Measurements from ENCODE around the gene ZBTB12.

ZBTB12 gene

DNA sequence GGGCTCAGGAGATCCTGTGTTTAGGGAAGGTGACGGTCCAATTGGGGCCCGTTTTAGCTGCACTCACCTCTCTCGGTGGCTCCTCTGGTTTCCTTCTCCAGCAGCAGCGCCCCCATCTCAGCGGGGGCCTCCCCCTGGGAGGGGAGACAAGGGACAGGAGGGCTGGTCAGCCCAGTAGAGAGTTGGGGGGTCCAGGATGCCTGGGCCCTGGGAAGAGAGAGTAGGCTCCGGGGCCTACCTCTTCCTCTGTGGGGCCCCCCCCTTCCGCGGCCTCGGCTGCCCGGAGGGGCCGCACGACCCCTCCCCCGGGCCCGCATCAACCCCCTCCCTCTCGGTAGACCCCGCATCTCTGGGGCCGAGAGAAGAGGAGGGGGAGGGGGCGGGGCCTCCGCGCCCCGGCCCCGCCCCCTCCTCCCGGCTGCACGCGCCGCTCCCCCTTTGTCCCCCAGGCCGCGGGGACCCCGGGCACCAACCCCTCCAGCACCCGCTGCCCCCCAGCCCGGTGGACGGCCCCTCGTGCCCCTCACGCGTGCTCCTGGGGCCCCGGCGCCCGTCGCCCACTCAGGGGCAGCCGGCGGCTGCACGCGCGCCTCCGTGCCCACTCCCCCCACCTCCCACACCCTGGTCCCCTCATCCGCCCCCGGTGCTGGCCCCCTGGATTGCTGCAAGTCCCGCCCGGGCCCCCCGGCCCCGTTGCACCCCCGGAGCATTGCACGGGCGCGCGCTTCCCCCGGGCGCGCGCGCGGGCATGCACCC is 4.9 kb downstream of the ZBTB12 start:
- no peak for DNase-seq (ENCODE audit: low spot score)

DNA sequence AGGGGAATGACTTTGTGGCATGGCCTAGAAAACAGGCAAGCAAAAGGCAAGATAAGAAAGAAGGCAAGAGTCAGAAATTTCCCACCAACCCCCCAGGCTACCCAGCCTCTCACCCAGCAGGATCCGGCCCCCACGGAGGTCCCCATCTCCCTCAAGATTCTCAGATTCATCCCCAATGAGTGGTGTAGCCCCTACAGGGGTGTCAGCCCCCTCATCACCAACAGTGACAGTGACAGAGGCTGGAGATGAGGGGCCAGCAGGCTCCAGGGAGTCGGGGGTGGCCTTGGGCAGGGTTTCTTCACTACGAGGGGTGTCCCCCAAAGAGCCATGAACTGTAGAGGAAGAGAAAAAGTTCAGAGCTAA is 5.4 kb downstream of the ZBTB12 start:
- DNase-seq (ENCODE audit: low spot score): no peak

DNA sequence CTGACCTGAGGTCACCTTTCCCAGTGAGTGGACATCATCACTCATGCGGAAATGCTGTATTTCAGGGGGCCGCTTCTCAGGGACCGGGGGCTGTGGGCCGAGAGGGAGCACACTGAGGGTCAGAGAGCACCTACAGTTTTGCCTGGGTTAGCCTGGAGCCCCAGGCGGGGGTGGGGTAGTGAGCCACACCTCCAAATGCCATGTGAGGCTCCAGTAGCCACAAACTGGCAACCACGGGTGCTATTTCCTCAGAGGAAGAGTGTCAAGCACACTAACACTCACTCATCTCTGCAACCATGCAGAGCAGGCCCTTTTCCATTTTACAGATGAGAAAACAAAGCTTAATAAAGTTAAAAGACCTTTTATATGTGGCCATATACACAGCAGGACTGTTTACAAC is 9.1 kb downstream of the ZBTB12 start:
- no peak for DNase-seq (ENCODE audit: low spot score)

DNA sequence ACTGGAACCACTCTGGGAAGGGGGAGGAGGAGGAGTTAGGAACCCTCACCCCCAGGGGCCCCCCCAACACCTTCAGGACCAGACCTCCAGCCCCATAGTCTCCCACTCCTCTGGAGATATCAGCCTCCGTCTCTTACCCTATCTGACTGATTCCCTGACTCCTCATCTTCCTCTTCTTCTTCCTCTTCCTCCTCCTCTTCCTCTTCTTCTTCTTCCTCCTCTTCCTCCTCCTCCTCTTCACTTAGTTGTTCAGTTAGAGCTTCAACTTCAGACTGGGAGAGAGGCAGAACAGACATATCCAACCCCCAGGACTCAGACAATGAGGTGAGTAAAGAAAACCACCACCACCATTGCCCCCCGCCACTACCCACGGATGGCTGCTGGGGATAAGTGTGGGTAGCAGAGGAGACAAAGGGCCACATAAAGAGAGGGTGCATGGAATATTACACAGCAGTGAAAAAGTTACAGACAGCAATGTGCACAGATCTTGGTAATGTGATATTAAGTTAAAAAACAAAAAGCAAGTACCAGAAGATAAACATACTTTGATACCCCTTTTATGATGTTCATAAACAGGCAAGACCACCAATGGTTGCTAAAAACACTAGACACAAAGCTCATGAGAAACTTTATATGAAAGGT is 12.4 kb downstream of the ZBTB12 start:
- DNase-seq (ENCODE audit: low spot score): no peak

DNA sequence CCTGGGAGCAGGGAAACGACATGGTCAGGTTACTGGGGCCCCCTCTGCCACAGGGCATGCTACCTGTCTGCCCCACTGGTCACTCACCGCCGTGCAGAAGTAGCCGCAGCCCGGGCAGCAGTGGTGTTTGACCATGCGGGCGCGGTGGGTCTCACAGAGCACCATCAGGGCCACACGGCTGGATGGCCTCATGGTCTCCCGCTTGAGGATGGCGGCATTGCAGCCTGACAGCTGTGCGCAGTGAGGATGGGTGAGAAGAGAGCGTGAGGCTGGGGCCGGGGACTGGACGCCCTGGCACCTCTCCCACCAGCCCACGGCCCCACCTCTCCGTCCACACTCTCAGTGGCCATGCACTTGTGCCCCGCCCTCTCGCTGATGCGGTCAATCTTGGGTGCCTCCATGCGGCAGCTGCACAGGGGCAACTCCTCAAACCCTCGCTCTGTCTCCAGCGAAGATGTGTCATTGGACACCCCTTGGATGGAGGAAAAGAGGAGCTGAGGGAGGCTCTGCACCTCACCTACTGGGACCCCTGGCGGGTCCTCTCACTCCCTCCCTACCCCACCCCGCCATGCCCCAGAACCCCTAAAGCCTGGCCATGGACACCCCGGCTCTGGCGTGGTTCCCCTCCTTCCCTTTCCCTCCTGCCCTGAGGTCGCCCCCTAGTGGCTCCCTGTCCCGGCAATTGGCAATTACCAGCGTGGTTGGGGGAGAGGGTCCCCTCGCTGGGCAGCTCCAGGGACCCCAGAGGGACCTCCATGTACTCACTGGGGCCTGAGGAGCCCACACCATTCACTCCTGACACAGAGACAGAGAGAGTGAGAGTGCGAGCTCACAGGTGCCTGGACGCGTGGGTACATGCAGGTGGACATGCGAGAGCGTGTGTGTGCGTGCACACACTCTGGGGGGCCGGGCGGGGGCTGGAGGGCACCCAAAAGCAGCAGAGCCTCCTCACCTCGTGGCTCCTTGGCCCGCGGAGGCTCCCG is 13.3 kb downstream of the ZBTB12 start:
- peak; percentile 80 for DNase-seq (ENCODE audit: low spot score)

DNA sequence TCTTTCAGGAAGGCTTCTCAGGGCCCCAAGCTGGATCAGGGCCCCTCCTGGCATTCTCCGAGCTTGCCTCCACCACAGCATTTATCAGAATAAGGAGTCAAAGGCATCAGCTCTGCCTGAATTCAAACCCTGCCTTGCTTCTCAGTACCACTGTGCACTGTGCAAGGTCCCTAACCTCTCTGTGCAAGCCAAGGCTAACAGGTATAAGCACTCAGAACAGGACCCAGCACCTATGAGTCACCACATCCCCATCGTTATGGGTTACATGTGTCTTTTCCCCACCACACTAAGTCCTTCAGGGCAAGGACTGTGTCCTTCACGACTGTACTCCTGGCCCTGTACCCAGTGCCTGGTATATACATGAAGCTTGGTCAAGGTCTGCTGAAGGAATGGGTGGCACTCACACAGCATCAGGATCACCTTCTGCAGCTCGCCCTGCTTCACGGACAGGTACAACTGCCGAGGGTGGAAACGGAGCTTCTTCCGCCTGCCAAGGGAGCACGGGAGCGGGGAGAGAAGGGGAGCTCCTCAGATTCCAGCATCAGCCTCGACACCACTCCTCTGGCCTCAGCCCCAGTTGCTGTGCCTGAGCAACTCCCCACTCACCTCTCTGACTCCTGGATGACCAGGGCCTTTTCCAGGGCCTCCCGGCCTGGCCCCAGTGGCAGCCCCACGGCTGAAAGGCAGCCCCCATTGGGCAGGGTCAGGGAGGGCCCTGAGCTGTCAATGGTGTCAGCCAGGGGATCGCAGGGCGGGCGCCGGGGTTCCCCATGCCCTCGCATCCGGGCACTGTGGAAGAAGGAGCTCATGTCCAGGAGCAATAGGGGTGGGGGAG is 14.5 kb downstream of the ZBTB12 start:
- DNase-seq (ENCODE audit: low spot score): peak; percentile 18

DNA sequence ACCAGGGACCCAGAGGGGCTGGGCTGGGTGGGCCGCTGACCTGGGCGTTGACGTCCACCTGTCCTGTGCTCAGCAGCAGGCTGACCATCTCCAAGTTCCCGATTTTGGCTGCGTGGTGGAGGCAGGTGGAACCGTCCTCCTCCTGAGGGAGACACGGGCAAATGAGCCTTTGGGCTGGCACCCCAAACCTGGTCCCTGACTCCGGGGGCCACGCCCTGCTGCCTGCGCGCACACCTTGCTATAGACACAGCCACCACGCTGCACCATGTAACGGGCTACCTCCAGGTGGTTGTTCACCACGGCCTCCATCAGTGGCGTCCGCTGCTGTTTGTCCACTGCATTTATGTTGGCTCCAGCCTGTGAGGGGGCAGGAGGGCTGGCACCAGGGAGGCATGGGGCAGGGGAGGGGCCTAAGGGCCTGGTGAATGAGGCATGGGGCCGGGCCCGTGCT is 15.3 kb downstream of the ZBTB12 start:
- peak; percentile 18 for DNase-seq (ENCODE audit: low spot score)

DNA sequence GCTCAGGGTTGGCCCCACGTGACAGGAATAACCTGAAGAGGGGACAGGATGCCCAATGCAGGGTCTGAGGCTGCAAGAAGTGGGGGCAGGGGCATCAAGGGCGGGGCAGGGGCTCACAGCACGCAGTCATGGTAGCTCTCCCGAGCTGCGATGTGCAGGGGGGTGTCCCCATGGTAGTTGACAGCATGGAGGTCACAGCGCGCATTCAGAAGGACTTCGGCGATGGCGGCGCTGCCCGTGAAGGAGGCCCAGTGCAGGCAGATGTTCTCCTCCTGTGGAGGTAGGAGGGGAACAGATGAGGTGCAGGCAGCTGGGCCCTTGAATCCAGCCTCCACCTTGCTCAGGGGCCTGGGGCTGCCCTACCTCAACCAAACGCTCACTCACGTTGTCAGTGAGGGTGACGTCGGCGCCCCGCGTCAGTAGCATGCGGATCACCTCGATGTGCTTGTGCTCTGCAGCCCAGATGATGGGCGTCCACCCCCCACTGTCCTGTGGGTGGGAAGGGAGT is 17.3 kb downstream of the ZBTB12 start:
- DNase-seq (ENCODE audit: low spot score): no peak

DNA sequence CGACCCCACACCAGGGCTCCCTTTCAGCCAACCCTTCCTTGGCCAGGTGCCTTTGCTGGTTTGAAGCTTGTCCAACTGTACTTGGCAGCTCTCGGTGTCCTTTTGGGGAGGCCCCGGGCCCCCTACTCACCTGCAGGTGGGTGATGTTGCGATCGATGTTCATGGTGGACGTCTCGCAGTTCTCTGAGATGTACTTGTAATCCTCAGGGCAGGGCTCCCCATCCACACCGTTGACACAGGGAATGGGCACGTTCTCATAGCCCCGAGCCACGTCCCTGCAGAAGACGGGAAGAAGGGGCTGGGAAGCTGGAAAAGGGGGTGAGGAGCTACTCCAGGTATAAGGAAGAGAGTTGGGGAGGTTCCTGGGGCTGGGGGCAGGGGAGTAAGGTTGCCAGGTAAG is 18.2 kb downstream of the ZBTB12 start:
- DNase-seq (ENCODE audit: low spot score): no peak

DNA sequence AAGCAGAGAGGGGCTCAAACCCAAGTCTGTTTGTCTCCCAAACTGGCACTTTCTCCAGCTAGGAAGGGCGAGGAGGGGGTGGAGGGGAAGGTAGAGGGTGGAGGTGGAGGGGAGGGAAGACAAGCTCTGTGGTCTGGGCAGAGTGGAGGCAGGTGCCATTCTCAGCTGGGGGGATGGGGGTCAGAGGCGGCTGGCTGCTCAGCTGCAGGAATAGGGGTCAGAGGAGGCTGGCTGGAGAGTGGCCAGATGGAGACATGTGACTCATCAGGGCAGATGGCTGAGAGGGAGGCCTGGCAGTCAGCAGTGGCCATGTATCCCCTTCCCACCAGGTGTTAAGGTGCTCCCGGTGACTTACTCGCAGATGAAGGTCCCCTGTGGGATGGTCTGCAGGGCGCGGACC is 19.5 kb downstream of the ZBTB12 start:
- no peak for DNase-seq (ENCODE audit: low spot score)

DNA sequence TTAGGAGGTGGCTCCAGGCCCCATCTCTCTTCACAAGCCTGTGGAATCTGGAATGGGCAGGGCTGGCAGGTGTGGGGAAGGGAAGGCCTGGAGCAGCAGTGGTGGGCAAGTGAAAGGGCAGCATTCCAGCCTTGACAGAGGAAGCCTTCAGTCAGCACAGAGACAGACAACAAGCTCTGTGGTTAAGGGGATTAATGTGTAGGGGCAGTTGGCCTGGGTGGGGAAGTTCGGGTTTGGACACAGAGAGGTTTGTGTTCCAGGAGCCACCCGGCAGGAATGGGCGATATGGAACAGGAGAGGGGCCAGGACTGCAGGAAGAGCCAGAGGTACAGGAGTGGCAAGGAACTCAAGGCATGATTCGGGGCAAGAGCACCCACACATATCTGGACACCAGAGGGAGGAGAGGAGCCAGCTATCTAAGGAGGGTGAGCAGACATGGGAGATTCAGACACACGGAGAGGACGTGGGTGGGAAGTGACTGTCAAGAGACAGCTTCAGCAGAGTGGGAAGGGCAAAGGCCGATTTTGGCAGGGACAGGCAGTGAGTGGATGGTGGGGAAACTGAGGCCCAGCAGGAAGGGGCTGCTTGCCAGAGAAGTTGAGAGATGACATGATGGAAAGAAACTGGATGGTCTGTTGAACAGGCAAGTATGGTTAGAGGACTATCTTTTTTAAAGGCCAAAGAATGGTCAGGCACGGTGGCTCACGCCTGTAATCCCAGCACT is 20.6 kb downstream of the ZBTB12 start:
- DNase-seq (ENCODE audit: low spot score): no peak

DNA sequence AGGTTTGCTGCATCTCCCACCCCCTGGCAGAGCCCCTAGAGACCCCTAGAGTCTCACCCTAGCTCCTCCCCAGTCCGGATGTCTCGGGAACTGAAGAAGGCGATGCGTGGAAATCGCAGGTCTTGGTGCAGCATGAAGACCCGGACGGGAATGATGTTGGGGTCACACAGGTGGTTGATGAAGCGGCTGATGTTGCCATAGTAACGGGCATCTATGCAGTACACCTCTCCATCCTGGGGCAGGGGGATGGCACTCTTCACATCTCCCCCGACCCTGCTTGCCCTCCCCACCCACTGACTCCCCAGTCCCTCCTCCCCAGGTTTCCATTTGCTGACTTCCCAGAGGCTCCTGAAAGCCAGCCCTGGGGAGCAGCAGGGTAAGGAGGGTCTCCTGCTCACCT is 21.3 kb downstream of the ZBTB12 start:
- no peak for DNase-seq (ENCODE audit: low spot score)

DNA sequence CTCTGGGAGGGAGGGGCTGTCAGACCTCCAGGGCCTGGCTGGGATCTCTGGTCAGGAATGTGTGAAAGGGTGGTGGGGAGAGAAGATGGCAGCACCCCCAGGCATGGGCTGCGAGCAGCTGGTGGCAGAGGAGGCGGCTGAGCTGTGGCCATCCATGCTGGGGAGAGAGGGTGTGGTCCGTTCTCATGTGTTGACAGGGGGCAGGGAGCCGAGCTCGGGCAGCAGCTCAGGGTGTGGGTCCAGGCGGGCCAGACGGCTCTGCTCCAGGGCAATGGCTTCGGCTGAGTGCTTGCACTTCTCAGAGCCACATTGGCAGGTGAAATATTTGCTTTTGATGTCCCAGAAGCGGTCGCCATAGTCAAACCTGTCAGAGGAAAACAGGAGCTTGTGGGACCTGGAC is 22.0 kb downstream of the ZBTB12 start:
- DNase-seq (ENCODE audit: low spot score): peak; percentile 15

DNA sequence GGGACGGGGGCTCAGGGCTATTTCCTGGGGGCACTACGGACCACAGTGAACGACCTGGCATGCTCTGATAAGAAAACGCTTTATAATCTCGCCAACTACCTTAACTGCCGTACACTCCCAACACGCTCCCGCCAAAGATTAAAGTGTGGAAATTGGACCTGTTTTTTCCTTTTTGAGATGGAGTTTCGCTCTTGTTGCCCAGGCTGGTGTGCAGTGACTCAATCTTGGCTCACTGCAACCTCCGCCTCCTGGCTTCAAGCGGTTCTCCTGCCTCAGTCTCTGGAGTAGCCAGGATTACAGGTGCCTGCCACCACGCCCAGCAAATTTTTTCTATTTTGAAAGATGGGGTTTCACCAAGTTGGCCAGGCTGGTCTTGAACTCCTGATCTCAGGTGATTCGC is 22.7 kb downstream of the ZBTB12 start:
- DNase-seq (ENCODE audit: low spot score): no peak

DNA sequence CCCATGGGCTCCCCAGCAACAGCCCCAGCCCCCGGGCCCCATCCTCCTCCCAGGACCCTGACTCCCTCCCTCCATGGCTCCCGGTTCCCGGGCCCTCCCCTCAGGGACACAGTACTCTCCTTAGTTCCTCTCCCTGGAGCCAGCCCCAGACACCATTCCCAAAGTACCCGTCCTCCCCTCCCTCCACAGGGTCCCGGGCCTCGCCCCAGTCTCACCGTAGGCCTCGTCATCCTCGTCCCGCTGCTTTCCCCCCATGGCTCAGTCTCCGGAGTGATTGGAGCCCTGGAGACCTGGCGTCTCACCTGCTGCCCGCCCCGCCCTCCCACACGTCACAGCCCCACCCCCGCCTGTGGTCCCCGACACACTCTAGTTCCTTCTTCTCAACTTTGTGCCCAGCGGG is 23.2 kb downstream of the ZBTB12 start, which contains the start of gene SLC44A4:
TSS of gene SLC44A4 (minus strand) at position 272 of the 400 bp plus-strand sequence. CDS start at position 255, 17 bp downstream.
- DNase-seq (ENCODE audit: low spot score): no peak

DNA sequence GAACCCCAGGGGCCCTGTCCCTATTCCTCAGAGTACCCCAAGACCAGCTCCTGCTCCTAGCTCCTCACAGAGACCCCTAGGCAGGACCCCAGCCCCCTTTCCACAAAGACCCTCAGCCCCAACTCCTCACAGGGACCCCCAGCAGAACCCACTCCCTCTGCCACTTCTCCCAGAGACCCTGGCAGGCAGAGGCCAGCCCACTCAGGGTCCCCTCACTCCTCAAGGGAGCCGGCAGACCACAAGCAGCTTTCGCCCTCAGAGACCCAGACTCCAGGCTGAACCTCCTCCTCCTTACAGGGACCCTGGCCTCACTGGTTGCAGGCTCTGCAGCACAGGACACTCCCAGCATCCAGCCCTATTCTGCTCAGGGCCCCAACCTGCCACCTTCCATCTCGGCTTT is 23.7 kb downstream of the ZBTB12 start:
- DNase-seq (ENCODE audit: low spot score): peak; percentile 24

DNA sequence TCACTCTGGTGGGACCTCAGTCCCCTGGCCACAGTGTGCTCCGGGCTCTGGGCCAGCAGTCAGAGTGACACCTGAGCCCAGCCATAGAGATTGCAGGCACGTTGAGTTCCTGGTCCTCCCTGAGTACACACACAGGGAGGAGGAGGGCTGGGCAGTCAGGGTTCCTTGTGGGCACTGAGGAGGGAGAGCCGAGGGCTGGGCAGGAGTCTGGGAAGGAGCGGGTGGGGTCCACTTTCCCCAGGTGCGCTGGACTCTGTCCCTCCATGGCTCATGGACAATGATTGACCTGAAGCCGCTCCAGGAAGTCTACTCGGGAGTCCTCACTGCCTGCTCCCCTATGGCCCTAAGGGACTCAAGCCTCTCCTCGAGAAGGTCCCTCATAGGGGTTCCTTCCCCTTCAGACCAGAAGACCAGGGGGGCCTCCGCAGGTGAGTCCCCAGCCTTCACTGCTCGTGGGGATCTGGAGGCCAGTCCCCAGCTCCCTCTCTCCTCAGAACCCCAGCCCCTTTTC is 24.2 kb downstream of the ZBTB12 start:
- DNase-seq (ENCODE audit: low spot score): peak; percentile 27

DNA sequence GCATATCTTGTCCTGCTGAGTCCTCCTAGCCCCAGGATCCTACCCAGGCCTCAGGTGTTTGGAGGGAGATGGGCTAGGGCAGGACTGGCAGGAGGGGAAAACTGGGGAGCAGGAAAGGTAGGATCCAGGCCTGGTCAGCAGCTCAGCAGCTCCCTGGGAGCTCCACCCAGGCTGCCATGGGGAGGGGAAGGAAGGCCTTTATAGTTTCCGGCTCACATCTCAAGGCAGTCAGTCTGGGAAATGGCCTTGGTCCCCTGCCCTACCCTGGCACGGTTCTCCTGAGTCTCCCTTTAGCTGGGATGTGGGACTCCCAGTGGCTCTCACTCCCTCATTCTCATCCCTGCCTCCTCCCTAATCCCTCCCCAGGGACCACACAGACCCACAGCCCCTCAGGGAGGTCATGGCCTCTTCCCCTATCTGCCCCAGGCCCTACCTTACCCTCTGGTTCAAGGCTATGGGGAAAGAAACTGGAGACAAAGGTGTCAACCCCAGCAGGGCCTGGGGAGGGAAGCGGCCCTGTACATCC is 24.7 kb downstream of the ZBTB12 start:
- no peak for DNase-seq (ENCODE audit: low spot score)

DNA sequence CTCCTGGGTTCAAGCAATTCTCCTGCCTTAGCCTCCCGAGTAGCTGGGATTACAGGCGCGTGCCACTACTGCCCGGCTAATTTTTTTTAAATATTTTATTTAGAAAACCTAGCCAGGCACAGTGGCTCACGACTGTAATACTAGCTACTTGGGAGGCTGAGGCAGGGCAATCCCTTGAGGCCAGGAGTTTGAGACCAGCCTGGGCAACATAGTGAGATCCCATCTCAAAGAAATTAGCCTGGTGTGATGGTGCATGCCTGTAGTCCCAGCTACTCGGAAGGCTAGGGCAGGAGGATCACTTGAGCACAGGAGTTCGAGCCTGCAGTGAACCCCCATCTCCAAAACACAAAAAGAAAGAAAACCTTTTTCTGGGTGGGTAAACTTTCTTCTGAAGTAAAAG is 25.5 kb downstream of the ZBTB12 start:
- no peak for DNase-seq (ENCODE audit: low spot score)

DNA sequence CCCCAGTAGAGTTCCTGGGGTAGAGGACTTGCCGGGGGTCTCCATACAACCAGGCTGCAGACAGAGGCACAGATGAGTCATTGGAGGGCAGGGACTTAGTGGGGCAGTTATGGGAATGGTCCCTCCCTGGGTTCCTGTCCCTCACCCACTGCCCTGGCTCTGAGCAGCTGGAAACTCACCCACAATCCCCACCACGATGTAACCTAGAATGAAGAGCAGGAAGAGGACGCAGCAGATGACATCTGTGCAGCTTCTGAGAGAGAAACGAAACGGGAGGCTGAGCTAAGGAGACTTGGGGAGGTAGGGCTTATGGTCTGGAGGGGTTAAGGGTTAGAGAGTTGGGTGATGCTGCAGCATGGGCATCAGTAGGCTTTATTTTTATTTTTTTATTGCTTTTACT is 26.0 kb downstream of the ZBTB12 start:
- no peak for DNase-seq (ENCODE audit: low spot score)

Measured in D341Med (cell line).